DOHH2 (cell line): ENCODE results near the gene UMODL1.

Experiments used
- H3F3A ChIP-seq: fragments of 200-600 bp; sonication (generic), shearing (Covaris generic); 2 replicates; pipeline ENCODE4 v1.6.0; 2016; ENCODE audit warnings: antibody characterized with exemption, mild to moderate bottlenecking; ENCODE audit not compliant: control insufficient read depth, insufficient read depth
- H3K27ac ChIP-seq: fragments of 200-600 bp; sonication (generic); 2 replicates; pipeline ENCODE4 v1.5.1; 2014; ENCODE audit warnings: low read depth, mild to moderate bottlenecking, low read length, moderate library complexity
- H3K27me3 ChIP-seq: fragments of 200-600 bp; sonication (generic); 2 replicates; pipeline ENCODE4 v1.6.1; 2014; ENCODE audit warnings: mild to moderate bottlenecking, low read length, mixed read lengths; ENCODE audit not compliant: control insufficient read depth
- H3K36me3 ChIP-seq: fragments of 200-600 bp; sonication (generic); 2 replicates; pipeline ENCODE4 v1.6.1; 2014; ENCODE audit warnings: mild to moderate bottlenecking, low read length, moderate library complexity, mixed read lengths; ENCODE audit not compliant: control insufficient read depth
- H3K4me1 ChIP-seq: fragments of 200-600 bp; sonication (generic); 2 replicates; pipeline ENCODE4 v1.6.1; 2014; ENCODE audit warnings: mild to moderate bottlenecking, low read length, mixed read lengths; ENCODE audit not compliant: control insufficient read depth
- H3K4me2 ChIP-seq: fragments of 200-600 bp; sonication (generic); 2 replicates; pipeline ENCODE4 v1.6.0; 2014; ENCODE audit warnings: mild to moderate bottlenecking, low read length, moderate library complexity
- H3K4me3 ChIP-seq: fragments of 200-600 bp; sonication (generic); 2 replicates; pipeline ENCODE4 v1.5.1; 2014; ENCODE audit warnings: mild to moderate bottlenecking, low read length, mixed read lengths
- H3K79me2 ChIP-seq: fragments of 200-600 bp; sonication (generic); 2 replicates; pipeline ENCODE4 v1.6.1; 2014; ENCODE audit warnings: mild to moderate bottlenecking, low read length, mixed read lengths; ENCODE audit not compliant: control insufficient read depth
- H3K9me2 ChIP-seq: fragments of 200-600 bp; sonication (generic); replicated peaks from 2 replicates; pipeline ENCODE4 v1.6.1; 2014; ENCODE audit warnings: mild to moderate bottlenecking, low read length, mixed read lengths; ENCODE audit not compliant: control insufficient read depth
- H3K9me3 ChIP-seq: fragments of 200-600 bp; sonication (generic); 2 replicates; pipeline ENCODE4 v1.6.1; 2014; ENCODE audit warnings: antibody characterized with exemption, low read length, mixed read lengths; ENCODE audit not compliant: control insufficient read depth, insufficient read depth
- H4K20me1 ChIP-seq: fragments of 200-600 bp; sonication (generic); 2 replicates; pipeline ENCODE4 v1.6.0; 2014; ENCODE audit warnings: low read depth, mild to moderate bottlenecking, antibody characterized with exemption, low read length, moderate library complexity; ENCODE audit not compliant: control insufficient read depth, insufficient read depth
- CTCF ChIP-seq: fragments of 200-600 bp; sonication (generic); IDR thresholded peaks from one replicate; pipeline ENCODE4 v1.5.1; 2014; ENCODE audit warnings: antibody characterized with exemption, mild to moderate bottlenecking, low read depth, low read length; ENCODE audit not compliant: poor library complexity, severe bottlenecking
- EZH2phosphoT487 ChIP-seq: fragments of 200-600 bp; sonication (generic); IDR thresholded peaks from 2 replicates; pipeline ENCODE4 v1.6.1; 2017; ENCODE audit warnings: borderline replicate concordance, mild to moderate bottlenecking, antibody characterized with exemption, low read length, moderate library complexity, mixed read lengths

The UMODL1 gene

DNA sequence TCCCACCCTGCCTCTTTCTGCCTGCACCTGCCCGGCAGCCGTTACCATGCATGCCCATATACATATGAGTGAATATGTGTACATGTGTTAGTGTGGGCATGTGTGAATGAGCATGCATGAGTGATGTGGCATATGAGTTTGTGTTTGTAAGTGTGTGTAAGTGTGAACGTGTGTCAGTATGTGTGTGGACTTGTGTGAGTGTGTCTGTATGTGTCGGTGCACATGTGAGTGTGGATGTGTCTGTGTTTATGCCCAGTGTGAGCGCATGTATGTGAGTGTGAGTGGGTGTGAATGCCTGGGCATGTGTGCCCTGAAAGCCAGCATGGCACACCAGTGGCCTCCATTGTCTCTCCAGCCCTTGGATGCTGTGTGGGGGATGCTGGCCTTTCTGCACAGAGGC is 2.5 kb upstream of the UMODL1 start:
- no peaks in the 10 kb centered on the region for H3K79me2 ChIP-seq
- H3K9me3 ChIP-seq: no peaks in the 10 kb centered on the region
- no peak overlapping the region for H3K4me3 ChIP-seq
- no peak overlapping the region for H3K4me2 ChIP-seq
- H3K27ac ChIP-seq: no peak overlapping the region
- TF ChIP-seq CTCF: no peak
- H3K9me2 ChIP-seq: no peaks in the 10 kb centered on the region
- peaks cover 2% of the 10 kb centered on the region for H3K36me3 ChIP-seq
- peaks cover 42% of the 10 kb centered on the region for H3K4me1 ChIP-seq
- H3K27me3 ChIP-seq: no peaks in the 10 kb centered on the region
- H4K20me1 ChIP-seq: no peaks in the 10 kb centered on the region
- H3F3A ChIP-seq: peaks cover 33% of the 10 kb centered on the region

- no peaks in the 10 kb centered on the region for H3K9me2 ChIP-seq
- no peak overlapping the region for H3K27ac ChIP-seq
- H4K20me1 ChIP-seq: no peaks in the 10 kb centered on the region
- TF ChIP-seq EZH2phosphoT487 (no peak), CTCF (no peak)
- no peaks in the 10 kb centered on the region; the same call in 1 of the 2 replicates for H3K36me3 ChIP-seq
- H3K4me1 ChIP-seq: peaks cover 38% of the 10 kb centered on the region
- no peaks in the 10 kb centered on the region for H3K27me3 ChIP-seq
- peaks cover 26% of the 10 kb centered on the region for H3F3A ChIP-seq
- H3K79me2 ChIP-seq: no peaks in the 10 kb centered on the region
- H3K4me3 ChIP-seq: no peak overlapping the region
- H3K4me2 ChIP-seq: no peak overlapping the region
- no peaks in the 10 kb centered on the region for H3K9me3 ChIP-seq
Observed at GRCh38 chr21:42069327-42069726, 1.8 kb upstream of the UMODL1 start.

GRCh38 chr21:42069843-42070242 is 1.3 kb upstream of the UMODL1 start:
- Histone ChIP-seq H3K4me3 (no peak overlapping the region), H3K9me3 (no peaks in the 10 kb centered on the region), H4K20me1 (no peaks in the 10 kb centered on the region), H3K27me3 (no peaks in the 10 kb centered on the region), H3K9me2 (no peaks in the 10 kb centered on the region), H3K27ac (no peak overlapping the region), H3K79me2 (no peaks in the 10 kb centered on the region), H3K4me1 (peaks cover 33% of the 10 kb centered on the region), H3K36me3 (no peaks in the 10 kb centered on the region; the same call in 1 of the 2 replicates), H3F3A (peaks cover 22% of the 10 kb centered on the region), H3K4me2 (no peak overlapping the region)
- TF ChIP-seq CTCF (no peak), EZH2phosphoT487 (no peak)
